GM23248 (cell line): ENCODE results near the gene TMEM131L. TPM values are rescaled to one million over a fixed set of nuclear protein-coding genes. Genes with fewer than 3 reads are reported as not detected.

Source experiments
- DNase-seq: peaks from one replicate; pipeline ENCODE4 v3.0.0-alpha.2; 2015
- H2AFZ ChIP-seq: fragments of 200-600 bp; sonication (generic); 2 replicates; pipeline ENCODE4 v1.6.1; 2016; ENCODE audit warnings: antibody characterized with exemption
- H3F3A ChIP-seq: fragments of 200-600 bp; sonication (generic); 2 replicates; pipeline ENCODE4 v1.6.1; 2016; ENCODE audit warnings: mild to moderate bottlenecking, antibody characterized with exemption, mixed run types; ENCODE audit not compliant: insufficient read depth
- H3K27ac ChIP-seq: fragments of 200-600 bp; sonication (generic); 2 replicates; pipeline ENCODE4 v1.5.1; 2016; ENCODE audit warnings: mild to moderate bottlenecking
- H3K27me3 ChIP-seq: fragments of 200-600 bp; sonication (generic); replicated peaks from 2 replicates; pipeline ENCODE4 v1.6.1; 2016; ENCODE audit warnings: mild to moderate bottlenecking; ENCODE audit not compliant: insufficient read depth
- H3K36me3 ChIP-seq: fragments of 200-600 bp; sonication (generic); 2 replicates; pipeline ENCODE4 v1.6.1; 2016; ENCODE audit warnings: low read depth, mild to moderate bottlenecking
- H3K4me1 ChIP-seq: fragments of 200-600 bp; sonication (generic); 2 replicates; pipeline ENCODE4 v1.6.1; 2016; ENCODE audit warnings: mild to moderate bottlenecking; ENCODE audit not compliant: insufficient read depth
- H3K4me2 ChIP-seq: fragments of 200-600 bp; sonication (generic); one replicate; pipeline ENCODE4 v1.6.1; 2016; ENCODE audit warnings: mild to moderate bottlenecking; ENCODE audit not compliant: unreplicated experiment
- H3K4me3 ChIP-seq: fragments of 200-600 bp; sonication (generic); 2 replicates; pipeline ENCODE4 v1.5.1; 2016; ENCODE audit warnings: mild to moderate bottlenecking
- H3K79me2 ChIP-seq: fragments of 200-600 bp; sonication (generic); 2 replicates; pipeline ENCODE4 v1.6.1; 2016; ENCODE audit warnings: mild to moderate bottlenecking; ENCODE audit not compliant: insufficient read depth
- H3K9ac ChIP-seq: fragments of 200-600 bp; sonication (generic); 2 replicates; pipeline ENCODE4 v1.6.1; 2016; ENCODE audit warnings: mild to moderate bottlenecking
- H3K9me2 ChIP-seq: fragments of 200-600 bp; sonication (generic); 2 replicates; pipeline ENCODE4 v1.6.1; 2016; ENCODE audit warnings: mixed run types, mild to moderate bottlenecking, moderate library complexity; ENCODE audit not compliant: insufficient read depth
- H3K9me3 ChIP-seq: fragments of 200-600 bp; sonication (generic); one replicate; pipeline ENCODE4 v1.6.1; 2017; ENCODE audit warnings: low read depth
- H4K20me1 ChIP-seq: fragments of 200-600 bp; sonication (generic); 2 replicates; pipeline ENCODE4 v1.6.0; 2016; ENCODE audit not compliant: insufficient read depth
- EZH2 ChIP-seq: fragments of 200-600 bp; sonication (generic); IDR thresholded peaks from 2 replicates; pipeline ENCODE4 v1.6.1; 2018; ENCODE audit warnings: antibody characterized with exemption, mild to moderate bottlenecking; ENCODE audit not compliant: insufficient read depth, poor library complexity, severe bottlenecking
- EZH2phosphoT487 ChIP-seq: fragments of 200-600 bp; sonication (generic); IDR thresholded peaks from 2 replicates; pipeline ENCODE4 v1.6.1; 2018; ENCODE audit warnings: antibody characterized with exemption, moderate library complexity, mild to moderate bottlenecking, low read depth; ENCODE audit not compliant: insufficient read depth
- WGBS, 2 experiments: methylation state at CpG; one replicate each; pipeline ENCODE4 v1.1.6; 2015 to 2017; ENCODE audit warnings: low lambda C conversion rate in 2 of 2, low coverage in 1 of 2; ENCODE audit errors: missing lambda C conversion rate in 2 of 2; 5-methylcytosine and 5-hydroxymethylcytosine counted together
- in situ Hi-C: fragments of 300-500 bp; cut with MboI; formaldehyde crosslinking; loops from 2 replicates; pipeline ENCODE4 v1.15.0; 2020
- polyA plus RNA-seq: library from polyadenylated mRNA; unstranded; fragments of >200 nt; fragmentation: Nextera tagmentation; extraction: Ambion mirVana; gene quantifications from 2 replicates; pipeline ENCODE4 v1.2.1, GENCODE V29; 2016
- total RNA-seq: library from RNA; depleted of rRNA; stranded (reverse); fragments of >200 nt; shearing (Covaris generic); gene quantifications from 2 replicates; pipeline ENCODE4 v1.2.3, GENCODE V29; 2014

Gene TMEM131L
- total and polyA plus RNA-seq, 2 experiments from 2014 or later: 8.7 to 11.1 TPM

DNA sequence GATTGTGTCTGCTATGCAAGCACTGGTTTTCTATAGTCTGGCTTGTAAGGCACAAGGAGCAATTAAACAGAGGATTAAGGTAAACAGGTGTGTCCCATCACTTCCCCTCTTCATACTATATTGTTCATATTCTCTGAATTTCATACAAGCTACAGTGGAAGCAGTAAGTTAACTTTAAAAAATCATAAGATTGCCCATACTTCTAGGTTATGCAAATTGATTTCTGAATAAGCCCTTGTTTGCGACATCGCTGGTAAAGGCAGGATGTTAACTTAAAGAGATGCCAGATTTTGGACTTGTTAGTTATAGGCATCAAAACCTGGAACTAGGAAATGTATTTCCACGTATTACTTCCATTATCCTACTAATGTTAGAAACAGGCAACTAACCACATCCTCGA lies 1.0 kb upstream of the TMEM131L start:
- peak overlapping the region; percentile 79 for H3K4me3 ChIP-seq
- H3K9me2 ChIP-seq: no peaks in the 10 kb centered on the region
- peaks cover 20% of the 10 kb centered on the region for H3K79me2 ChIP-seq
- 75 to 77% methylated on average over 4 of the region's 4 CpGs for WGBS, 2 experiments
- H3K36me3 ChIP-seq: no peaks in the 10 kb centered on the region
- peak overlapping the region; percentile 71 for H3K9ac ChIP-seq
- H3K9me3 ChIP-seq: no peaks in the 10 kb centered on the region
- in situ Hi-C loops: no loop called here
- no peaks in the 10 kb centered on the region; the same call in 1 of the 2 replicates for H4K20me1 ChIP-seq
- TF ChIP-seq EZH2phosphoT487 (no peak), EZH2 (no peak)
- peaks cover 19% of the 10 kb centered on the region; the same call in 1 of the 2 replicates for H3K4me1 ChIP-seq
- H3K4me2 ChIP-seq: peak overlapping the region; percentile 87
- no peaks in the 10 kb centered on the region for H3K27me3 ChIP-seq
- H3F3A ChIP-seq: peaks cover 7% of the 10 kb centered on the region
- H2AFZ ChIP-seq: peak overlapping the region; percentile 83
- no peak overlapping the region for H3K27ac ChIP-seq
- no peak for DNase-seq

DNA sequence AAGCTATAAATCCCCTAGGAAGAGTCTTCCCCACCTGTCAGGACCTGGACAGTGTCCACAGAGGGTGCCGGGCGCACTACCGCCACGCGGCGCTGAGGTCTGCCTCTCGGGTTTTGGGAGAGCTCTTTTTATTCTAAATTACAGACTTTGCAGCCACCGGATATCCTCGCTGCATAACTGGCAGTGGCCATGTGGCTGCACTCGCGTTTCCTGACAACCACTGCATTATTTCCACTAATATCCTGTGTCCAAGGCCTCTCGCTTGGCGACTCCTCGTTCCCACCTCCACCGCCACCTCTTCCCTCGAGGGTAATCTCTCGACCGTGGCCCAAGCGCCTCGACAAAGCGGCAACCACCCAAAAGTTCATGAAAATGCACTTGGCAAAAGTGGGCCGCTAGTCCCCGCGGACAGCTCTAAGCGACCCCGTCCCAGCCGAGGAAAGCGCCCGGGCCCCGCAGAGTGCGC lies 512 bp upstream of the TMEM131L start:
- peak; percentile 75 for DNase-seq
- WGBS, 2 experiments: 2 to 3% methylated on average over 29 to 31 of the region's 31 CpGs
- in situ Hi-C loops: no loop called here

DNA sequence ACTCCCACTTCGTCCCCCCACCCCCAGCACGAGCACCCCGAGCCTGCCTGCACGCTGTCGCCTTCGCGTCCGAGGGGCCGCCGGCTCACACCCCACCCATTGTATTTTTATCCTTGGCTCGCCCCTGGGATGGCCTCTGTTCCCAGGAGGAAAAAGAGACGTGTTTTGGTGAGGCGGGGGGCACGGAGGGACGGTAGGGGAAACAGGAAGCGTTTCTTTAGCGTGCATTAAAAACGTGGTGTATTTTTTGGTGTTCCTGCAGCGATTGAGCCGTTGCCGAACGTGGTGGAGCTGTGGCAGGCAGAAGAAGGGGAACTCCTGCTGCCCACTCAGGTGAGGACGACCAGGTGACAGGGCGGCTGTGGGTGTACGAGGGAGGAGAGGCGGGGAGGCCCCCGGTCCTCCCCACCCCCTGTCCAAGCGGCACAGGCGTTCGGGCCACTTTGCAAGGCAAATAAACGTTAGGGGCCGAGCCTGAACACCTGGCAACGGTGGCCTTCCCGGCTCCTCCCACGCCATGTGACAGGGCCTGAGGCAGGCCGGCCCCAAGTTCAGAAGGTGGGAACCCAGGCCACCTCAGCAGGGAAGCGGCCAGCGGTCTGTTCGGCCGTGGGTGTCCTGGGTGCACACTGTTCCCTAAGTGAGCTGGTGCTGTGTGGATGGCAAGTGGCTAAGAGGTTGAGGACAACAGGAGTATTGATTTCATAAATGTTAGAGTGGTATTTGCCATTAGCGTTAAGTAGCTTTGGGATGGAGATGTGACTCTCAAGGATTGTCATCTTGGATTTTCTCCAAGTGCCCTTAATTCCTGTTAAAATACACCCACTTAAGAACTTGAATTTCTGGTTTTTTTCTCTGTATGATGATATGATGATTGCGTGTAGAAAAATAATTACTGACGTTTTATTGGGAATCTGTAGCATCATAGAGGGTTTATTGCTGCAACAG lies 1.1 kb downstream of the TMEM131L start:
- H4K20me1 ChIP-seq: no peaks in the 10 kb centered on the region; the same call in 1 of the 2 replicates
- no peaks in the 10 kb centered on the region for H3K27me3 ChIP-seq
- no peaks in the 10 kb centered on the region for H3K9me2 ChIP-seq
- WGBS, 2 experiments: 5 to 6% methylated on average over 43 of the region's 43 CpGs
- H3K4me1 ChIP-seq: peaks cover 19% of the 10 kb centered on the region; the same call in 1 of the 2 replicates
- DNase-seq: peak; percentile 34
- peak overlapping the region; percentile 79 for H3K4me3 ChIP-seq
- in situ Hi-C loops: no loop called here
- no peak overlapping the region for H3K27ac ChIP-seq
- peak overlapping the region; percentile 67 for H3K9ac ChIP-seq
- H2AFZ ChIP-seq: peak overlapping the region; percentile 87
- H3K36me3 ChIP-seq: no peaks in the 10 kb centered on the region
- peak overlapping the region; percentile 82 for H3K4me2 ChIP-seq
- peaks cover 38% of the 10 kb centered on the region for H3K79me2 ChIP-seq
- H3K9me3 ChIP-seq: no peaks in the 10 kb centered on the region
- TF ChIP-seq EZH2phosphoT487: no peak
- no peak for TF ChIP-seq EZH2
- H3F3A ChIP-seq: peaks cover 7% of the 10 kb centered on the region

More for the DNA sequence above, 512 bp upstream of the TMEM131L start:
- H3K36me3 ChIP-seq: no peaks in the 10 kb centered on the region
- TF ChIP-seq EZH2 (no peak), EZH2phosphoT487 (no peak)
- H3F3A ChIP-seq: peaks cover 7% of the 10 kb centered on the region
- H3K27ac ChIP-seq: no peak overlapping the region; the same call in 1 of the 2 replicates
- H3K79me2 ChIP-seq: peaks cover 25% of the 10 kb centered on the region
- peaks cover 19% of the 10 kb centered on the region; the same call in 1 of the 2 replicates for H3K4me1 ChIP-seq
- peak overlapping the region; percentile 79 for H3K4me3 ChIP-seq
- peak overlapping the region; percentile 71 for H3K9ac ChIP-seq
- no peaks in the 10 kb centered on the region for H3K9me3 ChIP-seq
- no peaks in the 10 kb centered on the region; the same call in 1 of the 2 replicates for H4K20me1 ChIP-seq
- H3K4me2 ChIP-seq: peak overlapping the region; percentile 87
- H3K9me2 ChIP-seq: no peaks in the 10 kb centered on the region
- H3K27me3 ChIP-seq: no peaks in the 10 kb centered on the region
- H2AFZ ChIP-seq: peak overlapping the region; percentile 83

DNA sequence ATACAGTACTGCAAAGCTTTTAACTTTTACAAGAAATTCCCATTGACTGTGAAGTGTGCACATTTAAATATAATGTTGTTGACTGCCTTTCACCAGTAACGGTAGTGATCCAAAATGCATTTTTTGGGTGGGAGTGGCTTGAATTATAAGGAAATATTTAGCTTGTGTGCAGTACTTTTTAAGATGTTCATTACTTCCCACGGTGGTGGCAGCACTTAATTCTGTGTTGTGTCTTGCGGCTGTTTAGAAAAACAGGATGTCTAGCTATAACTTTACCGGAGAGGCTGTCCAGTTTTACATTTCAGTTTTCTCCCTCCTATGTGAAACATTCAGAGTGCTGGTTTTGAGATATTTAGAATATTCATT lies 1.7 kb downstream of the TMEM131L start:
- peaks cover 19% of the 10 kb centered on the region; the same call in 1 of the 2 replicates for H3K4me1 ChIP-seq
- no peaks in the 10 kb centered on the region for H3K9me2 ChIP-seq
- no peak for TF ChIP-seq EZH2phosphoT487
- TF ChIP-seq EZH2: no peak
- no peaks in the 10 kb centered on the region for H3K9me3 ChIP-seq
- 62 to 66% methylated on average over 4 of the region's 4 CpGs for WGBS, 2 experiments
- H3K4me2 ChIP-seq: peak overlapping the region; percentile 82
- H4K20me1 ChIP-seq: no peaks in the 10 kb centered on the region; the same call in 1 of the 2 replicates
- no peaks in the 10 kb centered on the region for H3K27me3 ChIP-seq
- H3K9ac ChIP-seq: no peak overlapping the region
- H2AFZ ChIP-seq: peak overlapping the region; percentile 87
- H3K27ac ChIP-seq: no peak overlapping the region
- H3K79me2 ChIP-seq: peaks cover 44% of the 10 kb centered on the region
- DNase-seq: no peak
- no peaks in the 10 kb centered on the region for H3K36me3 ChIP-seq
- in situ Hi-C loops: no loop called here
- H3K4me3 ChIP-seq: peak overlapping the region; percentile 79
- peaks cover 7% of the 10 kb centered on the region for H3F3A ChIP-seq
